PC-3 (cell line): ENCODE results near the gene CHRNB2. TPM values are rescaled to one million over a fixed set of nuclear protein-coding genes. Genes with fewer than 3 reads are reported as not detected.
A peak's percentile ranks its signal among the peaks of the same experiment; 100 is the strongest.

Experiments
- ATAC-seq: fragments of 200-7000 bp; cut with Tn5 transposase; 2 replicates; pipeline ENCODE4 v1.9.1; 2020; ENCODE audit warnings: mild to moderate bottlenecking, moderate library complexity
- BruUV-seq: library from RNA; stranded (reverse); fragments of 400-500 nt; replicated peaks from 2 replicates; lab custom pipeline; 2021; lab: Mats Ljungman, UMichigan
- CTCF ChIA-PET: fragments of 300-600 bp; sonication (Branson Sonifier 250); formaldehyde crosslinking; loops from one replicate; lab custom pipeline; 2022; ENCODE audit warnings: antibody characterized with exemption; lab: Charles Lee
- POLR2A ChIA-PET: fragments of 300-600 bp; sonication (Branson Sonifier 250); formaldehyde crosslinking; loops from one replicate; lab custom pipeline; 2022; ENCODE audit warnings: antibody characterized with exemption; ENCODE audit not compliant: unreplicated experiment; lab: Charles Lee
- DNase-seq: peaks from one replicate; pipeline ENCODE4 v3.0.0-alpha.2; 2015
- H2AFZ ChIP-seq: fragments of 300-600 bp; sonication (generic); 2 replicates; pipeline ENCODE4 v1.6.0; 2016; ENCODE audit warnings: antibody characterized with exemption, low read length
- H3F3A ChIP-seq: fragments of 300-600 bp; sonication (generic); one replicate; pipeline ENCODE4 v1.6.0; 2017; ENCODE audit warnings: antibody characterized with exemption, low read length, control low read depth, mild to moderate bottlenecking; ENCODE audit not compliant: unreplicated experiment
- H3K27ac ChIP-seq: fragments of 300-600 bp; sonication (generic); 2 replicates; pipeline ENCODE4 v1.5.1; 2016; ENCODE audit warnings: mild to moderate bottlenecking, low read length
- H3K27me3 ChIP-seq: fragments of 300-600 bp; sonication (generic); 2 replicates; pipeline ENCODE4 v1.6.1; 2016; ENCODE audit warnings: low read length, mixed read lengths
- H3K36me3 ChIP-seq: fragments of 300-600 bp; sonication (generic); 2 replicates; pipeline ENCODE4 v1.6.1; 2016; ENCODE audit warnings: low read depth, mixed run types, low read length, mixed read lengths
- H3K4me1 ChIP-seq: fragments of 300-600 bp; sonication (generic); 2 replicates; pipeline ENCODE4 v1.5.1; 2016; ENCODE audit warnings: low read length; ENCODE audit not compliant: insufficient read depth
- H3K4me2 ChIP-seq: fragments of 300-600 bp; sonication (generic); 2 replicates; pipeline ENCODE4 v1.6.0; 2016; ENCODE audit warnings: low read length
- H3K4me3 ChIP-seq: fragments of 300-600 bp; sonication (generic); 2 replicates; pipeline ENCODE4 v1.5.1; 2016; ENCODE audit warnings: mild to moderate bottlenecking, low read length, mixed read lengths
- H3K79me2 ChIP-seq: fragments of 300-600 bp; sonication (generic); 2 replicates; pipeline ENCODE4 v1.6.1; 2017; ENCODE audit warnings: low read length, mixed read lengths
- H3K9ac ChIP-seq: fragments of 300-600 bp; sonication (generic); 2 replicates; pipeline ENCODE4 v1.6.0; 2016; ENCODE audit warnings: mild to moderate bottlenecking, low read length
- H3K9me2 ChIP-seq: fragments of 300-600 bp; sonication (generic); replicated peaks from 2 replicates; pipeline ENCODE4 v1.6.1; 2016; ENCODE audit warnings: mixed run types, low read length, mixed read lengths
- H3K9me3 ChIP-seq: fragments of 300-600 bp; sonication (generic); 2 replicates; pipeline ENCODE4 v1.6.1; 2016; ENCODE audit warnings: low read length, mixed read lengths
- H4K20me1 ChIP-seq: fragments of 300-600 bp; sonication (generic); 2 replicates; pipeline ENCODE4 v1.6.1; 2016; ENCODE audit warnings: low read length, mixed read lengths
- CTCF ChIP-seq: fragments of 300-600 bp; sonication (generic); conservative IDR thresholded peaks from 2 replicates; pipeline ENCODE4 v1.5.1; 2017; ENCODE audit warnings: antibody characterized with exemption, low read depth, mild to moderate bottlenecking, low read length
- EZH2 ChIP-seq: fragments of 300-600 bp; sonication (generic); IDR thresholded peaks from one replicate; pipeline ENCODE4 v1.6.1; 2017; ENCODE audit warnings: antibody characterized with exemption, mild to moderate bottlenecking, low read length; ENCODE audit not compliant: unreplicated experiment
- EZH2phosphoT487 ChIP-seq: fragments of 300-600 bp; sonication (generic); IDR thresholded peaks from 2 replicates; pipeline ENCODE4 v1.6.1; 2018; ENCODE audit warnings: mild to moderate bottlenecking, antibody characterized with exemption, low read length, borderline replicate concordance
- intact Hi-C: fragments of 100-400 bp; cut with micrococcal nuclease; formaldehyde crosslinking; loops from 2 replicates; pipeline ENCODE4 v1.9.0; 2023
- total RNA-seq: library from RNA; depleted of rRNA; stranded (reverse); fragments of >200 nt; gene quantifications from 2 replicates; pipeline ENCODE4 v1.2.3, GENCODE V29; 2014

The CHRNB2 gene
- total RNA-seq, 1 experiment from 2014 or later, result not detected

- peak; percentile 41 for ATAC-seq
- CTCF ChIA-PET, result no interaction called here
Measured at GRCh38 chr1:154609398-154610380, 42.1 kb downstream of the CHRNB2 start.

GRCh38 chr1:154611150-154611862 is 43.7 kb downstream of the CHRNB2 start:
- CTCF ChIA-PET, result no interaction called here
- BruUV-seq, result no TSS peak
- peaks cover 15% of the 10 kb centered on the region for H3K4me1 ChIP-seq

More at GRCh38 chr1:154609398-154610380, 42.1 kb downstream of the CHRNB2 start:
- H3K9me3 ChIP-seq, result no peaks in the 10 kb centered on the region
- H2AFZ ChIP-seq, result no peak overlapping the region
- H3K9ac ChIP-seq, result peak overlapping the region; percentile 98; the same call in 1 of the 2 replicates
- intact Hi-C loops, result loop anchor here (5.0 kb wide), 1 partner anchor 328 kb away; the partner anchor contains the start of gene PMVK
- peaks cover 17% of the 10 kb centered on the region for H3K4me1 ChIP-seq
- POLR2A ChIA-PET, result no interaction called here
- peak overlapping the region; percentile 97; the same call in 1 of the 2 replicates for H3K4me3 ChIP-seq
- H3K36me3 ChIP-seq, result peaks cover 5% of the 10 kb centered on the region; the same call in 1 of the 2 replicates
- H3F3A ChIP-seq, result no peaks in the 10 kb centered on the region
- DNase-seq, result peak; percentile 63
- H3K4me2 ChIP-seq, result peak overlapping the region; percentile 88
- peaks cover 16% of the 10 kb centered on the region for H4K20me1 ChIP-seq
- TF ChIP-seq EZH2 (no peak), EZH2phosphoT487 (no peak), CTCF (no peak)
- H3K9me2 ChIP-seq, result no peaks in the 10 kb centered on the region
- peak overlapping the region; percentile 85 for H3K27ac ChIP-seq
- H3K27me3 ChIP-seq, result no peaks in the 10 kb centered on the region
- H3K79me2 ChIP-seq, result peaks cover 91% of the 10 kb centered on the region
- no TSS peak for BruUV-seq

GRCh38 chr1:154614247-154614646 is 46.7 kb downstream of the CHRNB2 start:
- ATAC-seq, result no peak
- H3K27ac ChIP-seq, result no peak overlapping the region
- H3K4me3 ChIP-seq, result no peak overlapping the region
- peaks cover 6% of the 10 kb centered on the region for H3K4me1 ChIP-seq
- 0 out of 2 replicates have a peak, but pooled peaks cover 5% of the 10 kb centered on the region for H4K20me1 ChIP-seq
- H3K4me2 ChIP-seq, result no peak overlapping the region
- H3F3A ChIP-seq, result no peaks in the 10 kb centered on the region
- intact Hi-C loops, result no loop called here
- CTCF ChIA-PET, result interaction anchor here (0.6 kb wide), 1 partner anchor 289 kb away, joined by 3 read pairs; no protein-coding TSS in a partner anchor
- no peaks in the 10 kb centered on the region; the same call in 1 of the 2 replicates for H3K36me3 ChIP-seq
- H3K9me3 ChIP-seq, result no peaks in the 10 kb centered on the region
- POLR2A ChIA-PET, result no interaction called here
- DNase-seq, result no peak
- no peaks in the 10 kb centered on the region for H3K9me2 ChIP-seq
- TF ChIP-seq CTCF (0 out of 2 replicates have a peak, but pooled peaks have one; percentile 24), EZH2phosphoT487 (no peak)
- peaks cover 95% of the 10 kb centered on the region for H3K79me2 ChIP-seq
- H3K9ac ChIP-seq, result no peak overlapping the region
- H3K27me3 ChIP-seq, result no peaks in the 10 kb centered on the region
- H2AFZ ChIP-seq, result no peak overlapping the region
- no TSS peak for BruUV-seq

More at GRCh38 chr1:154611150-154611862, 43.7 kb downstream of the CHRNB2 start:
- H3K27me3 ChIP-seq, result no peaks in the 10 kb centered on the region
- no peak overlapping the region for H3K4me2 ChIP-seq
- DNase-seq (no peak), ATAC-seq (no peak)
- H3K27ac ChIP-seq, result no peak overlapping the region
- POLR2A ChIA-PET, result interaction anchor here (0.5 kb wide), 1 partner anchor 361 kb away, joined by 4 read pairs; no protein-coding TSS in a partner anchor
- H3K9ac ChIP-seq, result no peak overlapping the region
- peaks cover 6% of the 10 kb centered on the region for H4K20me1 ChIP-seq
- H3K4me3 ChIP-seq, result no peak overlapping the region
- no peaks in the 10 kb centered on the region for H3K9me2 ChIP-seq
- no peak for TF ChIP-seq EZH2phosphoT487
- no peaks in the 10 kb centered on the region for H3K9me3 ChIP-seq
- no peaks in the 10 kb centered on the region for H3F3A ChIP-seq
- intact Hi-C loops, result no loop called here
- no peak overlapping the region for H2AFZ ChIP-seq
- peaks cover 91% of the 10 kb centered on the region for H3K79me2 ChIP-seq
- no peaks in the 10 kb centered on the region for H3K36me3 ChIP-seq
